Astrocyte (in vitro differentiated cells and primary cell): ENCODE results near the gene RTEL1. TPM values are rescaled to one million over a fixed set of nuclear protein-coding genes. Genes with fewer than 3 reads are reported as not detected.

ENCODE experiments used
- DNase-seq: peaks from one replicate; pipeline ENCODE4 v3.0.0-alpha.2; 2010; ENCODE audit warnings: low read depth
- FAIRE-seq: peaks from 2 replicates; lab custom pipeline; 2011; peaks lifted over from hg19 to GRCh38; lab: Jason Lieb, UNC
- H2AFZ ChIP-seq: 2 replicates; pipeline ENCODE4 v1.6.0; 2012; ENCODE audit warnings: low read depth, low read length, inconsistent platforms
- H3K27ac ChIP-seq: 2 replicates; pipeline ENCODE4 v1.5.1; 2011; ENCODE audit warnings: low read depth, low read length, inconsistent platforms
- H3K27me3 ChIP-seq: 2 replicates; pipeline ENCODE4 v1.6.0; 2011; ENCODE audit warnings: low read length, inconsistent platforms; ENCODE audit not compliant: insufficient read depth
- H3K36me3 ChIP-seq: 2 replicates; pipeline ENCODE4 v1.5.1; 2011; ENCODE audit warnings: low read length, inconsistent platforms; ENCODE audit not compliant: insufficient read depth
- H3K4me1 ChIP-seq: 2 replicates; pipeline ENCODE4 v1.5.1; 2011; ENCODE audit warnings: low read length, inconsistent platforms; ENCODE audit not compliant: insufficient read depth
- H3K4me2 ChIP-seq: 2 replicates; pipeline ENCODE4 v1.6.0; 2012; ENCODE audit warnings: low read length, inconsistent platforms
- H3K4me3 ChIP-seq: 2 replicates; pipeline ENCODE4 v1.5.1; 2011; ENCODE audit warnings: low read depth, mild to moderate bottlenecking, low read length, inconsistent platforms; ENCODE audit not compliant: insufficient read depth
- H3K79me2 ChIP-seq: 2 replicates; pipeline ENCODE4 v1.6.0; 2012; ENCODE audit warnings: mild to moderate bottlenecking, low read length, inconsistent platforms; ENCODE audit not compliant: insufficient read depth
- H3K9ac ChIP-seq: 2 replicates; pipeline ENCODE4 v1.6.0; 2012; ENCODE audit warnings: mild to moderate bottlenecking, low read length, inconsistent platforms
- H3K9me3 ChIP-seq: 2 replicates; pipeline ENCODE4 v1.5.1; 2012; ENCODE audit warnings: low read depth, mild to moderate bottlenecking, low read length, inconsistent platforms; ENCODE audit not compliant: insufficient read depth
- H4K20me1 ChIP-seq: 2 replicates; pipeline ENCODE4 v1.6.0; 2012; ENCODE audit warnings: low read length, inconsistent platforms; ENCODE audit not compliant: insufficient read depth
- H3K27ac Mint-ChIP-seq: one replicate; pipeline ENCODE4 v1.8.0; 2021; ENCODE audit warnings: mild to moderate bottlenecking, mixed read lengths; ENCODE audit not compliant: unreplicated experiment
- H3K27me3 Mint-ChIP-seq: one replicate; pipeline ENCODE4 v1.8.0; 2021; ENCODE audit warnings: low read depth, mixed read lengths; ENCODE audit not compliant: unreplicated experiment
- H3K36me3 Mint-ChIP-seq: one replicate; pipeline ENCODE4 v1.8.0; 2021; ENCODE audit warnings: low read depth, mixed read lengths; ENCODE audit not compliant: unreplicated experiment
- H3K4me1 Mint-ChIP-seq: one replicate; pipeline ENCODE4 v1.8.0; 2021; ENCODE audit warnings: low read depth, mixed read lengths; ENCODE audit not compliant: unreplicated experiment
- H3K4me3 Mint-ChIP-seq: one replicate; pipeline ENCODE4 v1.8.0; 2021; ENCODE audit warnings: mild to moderate bottlenecking, moderate library complexity, mixed read lengths; ENCODE audit not compliant: unreplicated experiment
- H3K9me3 Mint-ChIP-seq: one replicate; pipeline ENCODE4 v1.8.0; 2021; ENCODE audit warnings: mild to moderate bottlenecking, mixed read lengths; ENCODE audit not compliant: unreplicated experiment
- CTCF ChIP-seq: IDR thresholded peaks from 2 replicates; pipeline ENCODE4 v1.5.1; 2011; ENCODE audit warnings: low read depth, mild to moderate bottlenecking, inconsistent platforms, low read length, moderate library complexity; ENCODE audit not compliant: insufficient read depth
- EZH2 ChIP-seq: IDR thresholded peaks from 2 replicates; pipeline ENCODE4 v1.6.1; 2012; ENCODE audit warnings: mild to moderate bottlenecking, low read length, inconsistent platforms; ENCODE audit not compliant: insufficient read depth
- total RNA-seq: library from RNA; stranded (reverse); gene quantifications from 2 replicates; pipeline ENCODE4 v1.2.1, GENCODE V29; 2021

Gene RTEL1
- total RNA-seq, 1 donor from 2014 or later: 15.5 TPM

DNA sequence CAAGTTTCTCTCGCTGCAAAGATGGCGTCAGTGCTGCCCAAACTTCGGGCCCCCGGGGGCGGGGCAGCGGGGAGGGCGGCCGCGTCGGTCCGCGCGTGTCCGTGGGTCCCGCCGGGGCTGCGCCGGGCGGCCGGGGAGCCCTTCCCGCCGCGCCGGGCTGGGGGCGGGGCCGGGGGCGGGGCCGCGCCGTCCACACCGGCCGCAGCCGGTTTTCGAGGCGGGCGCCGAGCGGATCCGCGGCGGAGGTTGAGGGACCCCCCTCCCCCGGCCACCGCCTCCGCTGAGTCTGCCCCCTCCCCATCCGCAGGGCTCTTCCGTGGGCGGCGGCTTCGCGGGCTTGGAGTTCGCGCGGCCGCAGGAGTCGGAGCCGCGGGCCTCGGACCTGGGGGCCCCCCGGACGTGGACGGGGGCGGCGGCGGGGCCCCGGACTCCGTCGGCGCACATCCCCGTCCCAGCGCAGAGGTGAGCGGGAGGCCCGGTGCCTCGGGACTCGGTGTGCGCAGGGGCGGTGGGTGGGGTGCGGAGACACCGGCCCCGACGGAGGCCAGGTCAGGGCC, 82.0 kb downstream of the RTEL1 start:
- H3K36me3 ChIP-seq: no peaks in the 10 kb centered on the region
- H2AFZ ChIP-seq: peak overlapping the region; percentile 18
- Mint-ChIP-seq H3K4me3 (peak overlapping the region; percentile 66), H3K4me1 (no peaks in the 10 kb centered on the region), H3K36me3 (peaks cover 6% of the 10 kb centered on the region), H3K27me3 (no peaks in the 10 kb centered on the region), H3K27ac (no peak overlapping the region), H3K9me3 (no peaks in the 10 kb centered on the region)
- no peaks in the 10 kb centered on the region for H3K27me3 ChIP-seq
- no peaks in the 10 kb centered on the region for H3K9me3 ChIP-seq
- H3K9ac ChIP-seq: peak overlapping the region; percentile 83
- H3K4me3 ChIP-seq: peak overlapping the region; percentile 74
- DNase-seq: no peak
- peaks cover 37% of the 10 kb centered on the region for H4K20me1 ChIP-seq
- peaks cover 15% of the 10 kb centered on the region for H3K4me1 ChIP-seq
- H3K79me2 ChIP-seq: peaks cover 8% of the 10 kb centered on the region
- TF ChIP-seq EZH2 (no peak), CTCF (no peak)
- H3K27ac ChIP-seq: peak overlapping the region; percentile 65
- no peak for FAIRE-seq
- H3K4me2 ChIP-seq: peak overlapping the region; percentile 98

GRCh38 chr20:63740627-63741353, 82.7 kb downstream of the RTEL1 start:
- Histone ChIP-seq H2AFZ (peak overlapping the region; percentile 18), H3K27ac (peak overlapping the region; percentile 65), H3K9me3 (no peaks in the 10 kb centered on the region), H3K4me2 (peak overlapping the region; percentile 98), H3K9ac (peak overlapping the region; percentile 83), H3K36me3 (no peaks in the 10 kb centered on the region), H3K4me1 (peaks cover 15% of the 10 kb centered on the region), H3K4me3 (peak overlapping the region; percentile 74), H3K27me3 (no peaks in the 10 kb centered on the region), H3K79me2 (peaks cover 8% of the 10 kb centered on the region), H4K20me1 (peaks cover 37% of the 10 kb centered on the region)
- Mint-ChIP-seq H3K27me3 (no peaks in the 10 kb centered on the region), H3K4me3 (peak overlapping the region; percentile 66), H3K4me1 (no peaks in the 10 kb centered on the region), H3K36me3 (peaks cover 6% of the 10 kb centered on the region), H3K9me3 (no peaks in the 10 kb centered on the region), H3K27ac (no peak overlapping the region)
- DNase-seq: peak; percentile 72
- FAIRE-seq: no peak
- no peak for TF ChIP-seq EZH2
- no peak for TF ChIP-seq CTCF

- H3K9me3 ChIP-seq: no peaks in the 10 kb centered on the region
- Mint-ChIP-seq H3K27ac (no peak overlapping the region), H3K36me3 (peaks cover 4% of the 10 kb centered on the region)
Observed at GRCh38 chr20:63741354-63741675, 83.2 kb downstream of the RTEL1 start.

More at GRCh38 chr20:63741354-63741675, 83.2 kb downstream of the RTEL1 start:
- Mint-ChIP-seq H3K4me1 (no peaks in the 10 kb centered on the region), H3K9me3 (no peaks in the 10 kb centered on the region), H3K4me3 (peak overlapping the region; percentile 73), H3K27me3 (no peaks in the 10 kb centered on the region)
- peak overlapping the region; percentile 98 for H3K4me2 ChIP-seq
- H3K79me2 ChIP-seq: peaks cover 8% of the 10 kb centered on the region
- no peaks in the 10 kb centered on the region for H3K27me3 ChIP-seq
- DNase-seq (no peak), FAIRE-seq (no peak)
- no peak overlapping the region for H3K27ac ChIP-seq
- no peaks in the 10 kb centered on the region for H3K36me3 ChIP-seq
- H3K9ac ChIP-seq: peak overlapping the region; percentile 83
- no peak overlapping the region for H2AFZ ChIP-seq
- peaks cover 32% of the 10 kb centered on the region for H4K20me1 ChIP-seq
- H3K4me3 ChIP-seq: peak overlapping the region; percentile 74
- no peak for TF ChIP-seq CTCF
- TF ChIP-seq EZH2: no peak
- H3K4me1 ChIP-seq: peaks cover 15% of the 10 kb centered on the region
